NCI-H2171 treated with DMSO at 0.1 percent for 48 hours (cell line): ENCODE data around the gene NTHL1.
A peak's percentile ranks its signal among the peaks of the same experiment; 100 is the strongest.

Experiments
- DNase-seq: peaks from one replicate; lab custom pipeline; 2025; lab: John Stamatoyannopoulos, UW

The NTHL1 gene

GRCh38 chr16:2008009-2008526 is 39.6 kb downstream of the NTHL1 start:
- DNase-seq = peak; percentile 3

GRCh38 chr16:2007081-2007836 is 40.4 kb downstream of the NTHL1 start:
- DNase-seq = no peak

- no peak for DNase-seq
These were observed 41.3 kb downstream of the NTHL1 start for GRCh38 chr16:2006317-2006716.

- peak; percentile 29 for DNase-seq
These were observed 42.0 kb downstream of the NTHL1 start for GRCh38 chr16:2005646-2006045.

- DNase-seq = peak; percentile 60
These were observed 42.7 kb downstream of the NTHL1 start for GRCh38 chr16:2004795-2005517.

GRCh38 chr16:2003827-2004641 is 43.6 kb downstream of the NTHL1 start:
- DNase-seq = peak; percentile 94

- DNase-seq = no peak
These were observed 44.3 kb downstream of the NTHL1 start for GRCh38 chr16:2003231-2003826.

- no peak for DNase-seq
These were observed 45.0 kb downstream of the NTHL1 start for GRCh38 chr16:2002406-2003230.

- DNase-seq = no peak
These were observed 45.9 kb downstream of the NTHL1 start for GRCh38 chr16:2001456-2002355.

- DNase-seq = no peak
These were observed 46.6 kb downstream of the NTHL1 start for GRCh38 chr16:2001035-2001434.

- no peak for DNase-seq
These were observed 47.6 kb downstream of the NTHL1 start for GRCh38 chr16:1999866-2000514.

GRCh38 chr16:1998852-1999801 is 48.5 kb downstream of the NTHL1 start:
- DNase-seq = no peak

- no peak for DNase-seq
These were observed 49.2 kb downstream of the NTHL1 start for GRCh38 chr16:1998360-1998835.

GRCh38 chr16:1997494-1998359 is 49.9 kb downstream of the NTHL1 start:
- no peak for DNase-seq

- no peak for DNase-seq
These were observed 53.9 kb downstream of the NTHL1 start for GRCh38 chr16:1993731-1994131.

- no peak for DNase-seq
These were observed 54.8 kb downstream of the NTHL1 start for GRCh38 chr16:1992704-1993317.
